DLD1 (cell line): ENCODE results near the gene TNFSF9.
"Not testable (repeated sequence)": the region's sequence is repeated elsewhere in the genome, so short reads cannot be mapped to it uniquely, and the experiment has no call there.

Experiments used
- in situ Hi-C: cut with HindIII; loops from 2 replicates; pipeline ENCODE4 v1.10.0; 2017; ENCODE audit warnings: low sequenced_read_pairs

TNFSF9 gene

DNA sequence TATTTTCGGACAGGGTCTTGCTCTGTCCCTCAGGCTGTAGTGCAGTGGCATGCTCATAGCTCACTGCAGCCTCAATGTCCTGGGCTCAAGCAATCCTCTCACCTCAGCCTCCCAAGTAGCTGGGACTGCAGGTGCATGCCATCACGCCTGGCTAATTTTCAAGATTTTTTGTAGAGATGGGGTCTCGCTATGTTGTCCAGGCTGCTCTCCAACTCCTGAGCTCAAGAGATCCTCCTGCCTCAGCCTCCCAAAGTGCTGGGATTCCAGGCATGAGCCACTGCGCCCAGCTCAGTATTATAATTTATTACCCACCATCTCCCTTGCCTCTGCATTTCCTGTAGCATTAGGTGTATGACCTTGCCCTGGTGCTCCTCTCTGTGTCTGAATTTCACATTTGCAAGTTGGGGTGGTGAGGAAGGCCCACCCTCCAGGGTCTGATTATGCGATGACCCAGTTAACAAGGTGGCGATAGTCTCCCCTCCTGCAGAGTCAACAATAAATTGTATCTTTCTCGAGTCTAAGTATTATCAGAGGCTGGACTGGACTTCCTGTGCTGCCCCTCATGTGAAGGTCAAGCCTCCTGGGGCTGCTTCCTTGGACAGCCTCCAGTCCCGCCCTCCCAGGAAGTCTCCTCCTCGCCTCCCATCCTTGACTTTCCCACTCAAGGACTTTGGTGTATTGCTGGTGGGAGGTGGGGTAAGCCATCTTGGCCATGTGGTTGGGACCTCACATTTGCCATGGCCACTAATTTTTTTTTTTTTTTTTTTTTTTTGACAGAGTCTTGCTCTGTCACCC, 27.2 kb upstream of the TNFSF9 start:
- in situ Hi-C loops, result no loop called here

DNA sequence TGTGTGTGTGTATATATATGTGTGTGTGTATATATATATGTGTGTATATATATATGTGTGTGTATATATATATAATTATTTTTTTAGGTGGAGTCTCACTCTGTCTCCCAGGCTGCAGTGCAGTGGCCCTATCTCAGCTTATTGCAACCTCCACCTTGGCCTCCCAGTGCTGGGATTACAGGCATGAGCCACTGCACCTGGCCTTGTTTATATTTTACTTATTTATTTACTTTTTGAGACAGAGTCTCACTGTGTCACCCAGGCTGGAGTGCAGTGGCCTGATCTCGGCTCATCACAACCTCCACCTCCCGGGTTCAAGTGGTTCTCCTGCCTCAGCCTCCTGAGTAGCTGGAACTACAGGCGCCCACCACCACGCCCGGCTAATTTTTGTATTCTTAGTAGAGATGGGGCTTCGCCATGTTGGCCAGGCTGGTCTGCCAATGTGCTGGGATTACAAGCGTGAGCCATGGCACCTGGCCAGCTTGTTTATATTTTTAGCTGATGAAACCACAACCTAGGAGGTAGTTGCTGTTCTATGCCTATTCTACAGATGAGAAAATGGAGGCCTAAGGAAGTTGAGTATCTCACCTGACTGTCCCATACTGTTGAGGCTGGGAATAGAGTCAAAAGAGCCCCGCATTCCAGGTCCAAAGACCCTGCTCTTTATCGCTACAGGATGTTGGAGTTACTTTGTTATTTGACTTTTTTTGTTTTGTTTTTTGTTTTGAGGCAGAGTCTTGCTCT, 22.6 kb upstream of the TNFSF9 start:
- in situ Hi-C loops, result not testable (repeated sequence)

DNA sequence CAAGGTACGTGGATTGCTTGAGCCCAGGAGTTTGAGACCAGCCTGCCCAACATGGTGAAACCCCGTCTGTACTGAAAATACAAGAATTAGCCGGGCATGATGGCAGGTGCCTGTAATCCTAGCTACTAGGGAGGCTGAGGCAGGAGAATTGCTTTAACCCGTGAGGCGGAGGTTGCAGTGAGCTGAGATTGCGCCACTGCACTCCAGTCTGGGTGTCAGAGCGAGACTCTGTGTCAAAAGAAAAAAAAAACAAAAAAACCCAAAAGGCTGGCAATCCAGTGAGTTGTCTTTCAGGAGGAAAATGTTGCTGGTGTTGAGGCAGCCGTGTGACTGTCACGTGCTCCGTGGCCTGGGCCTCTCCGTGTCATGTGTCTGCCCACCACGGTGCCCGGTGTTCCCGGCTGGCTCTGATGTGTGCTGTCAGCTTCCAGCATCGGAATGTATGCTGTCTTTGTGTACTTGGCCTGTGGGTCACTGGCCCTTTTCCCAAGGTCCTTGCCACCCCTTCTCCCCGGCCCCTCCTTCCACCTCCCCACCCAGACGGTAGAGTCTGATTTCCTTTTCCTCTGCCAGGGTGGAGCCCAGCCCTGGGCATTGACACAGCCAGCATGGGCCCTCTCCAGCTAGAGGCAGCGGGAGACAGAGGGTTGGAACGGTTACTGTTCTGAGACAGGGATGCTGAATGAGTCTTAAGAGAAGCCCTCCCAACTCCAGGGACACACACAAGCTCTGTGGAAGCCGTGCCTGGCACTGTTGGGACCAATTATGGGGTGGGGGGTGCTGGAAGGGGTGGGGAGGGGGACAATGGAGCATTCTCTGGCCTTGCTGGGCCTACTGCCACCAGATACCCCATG, 21.5 kb upstream of the TNFSF9 start:
- in situ Hi-C loops, result no loop called here

DNA sequence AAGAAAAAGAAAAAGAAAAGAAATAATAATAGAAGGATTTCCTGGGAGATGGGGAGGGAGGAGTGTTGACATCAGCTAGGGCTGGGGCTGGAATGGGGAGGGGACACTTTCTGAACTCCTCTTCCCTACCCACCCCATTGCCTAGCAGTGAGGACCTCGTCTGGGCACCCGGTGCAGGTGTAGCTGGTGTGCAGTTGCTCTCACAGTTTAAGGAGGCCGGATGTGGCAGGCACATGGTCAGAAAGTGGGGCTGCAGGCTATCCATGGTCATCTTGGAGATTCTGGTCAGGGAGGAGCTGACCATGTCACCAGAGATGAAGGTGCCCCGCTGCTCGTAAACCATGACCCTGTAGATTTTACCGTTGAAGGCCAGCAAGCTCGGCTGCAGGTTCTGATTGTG, 20.2 kb upstream of the TNFSF9 start:
- in situ Hi-C loops, result no loop called here

DNA sequence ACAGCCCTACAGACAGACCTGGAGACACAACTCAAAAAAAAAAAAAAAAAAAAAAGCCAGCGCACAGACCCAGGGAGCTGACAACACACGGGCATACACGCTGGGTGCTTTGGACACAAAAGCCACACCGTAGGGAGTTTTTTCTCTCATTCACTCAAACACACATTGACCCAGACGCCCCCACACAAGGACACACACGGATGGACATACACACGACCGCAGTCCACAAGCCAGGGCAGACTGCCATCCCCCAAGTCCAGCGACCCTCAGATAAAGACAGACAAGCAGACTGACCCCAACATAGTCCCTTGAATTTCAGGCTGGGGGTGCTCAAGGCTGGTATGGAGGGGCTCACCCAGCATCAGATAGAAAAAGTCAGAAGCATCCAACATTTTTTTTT, 16.7 kb upstream of the TNFSF9 start:
- in situ Hi-C loops, result no loop called here

DNA sequence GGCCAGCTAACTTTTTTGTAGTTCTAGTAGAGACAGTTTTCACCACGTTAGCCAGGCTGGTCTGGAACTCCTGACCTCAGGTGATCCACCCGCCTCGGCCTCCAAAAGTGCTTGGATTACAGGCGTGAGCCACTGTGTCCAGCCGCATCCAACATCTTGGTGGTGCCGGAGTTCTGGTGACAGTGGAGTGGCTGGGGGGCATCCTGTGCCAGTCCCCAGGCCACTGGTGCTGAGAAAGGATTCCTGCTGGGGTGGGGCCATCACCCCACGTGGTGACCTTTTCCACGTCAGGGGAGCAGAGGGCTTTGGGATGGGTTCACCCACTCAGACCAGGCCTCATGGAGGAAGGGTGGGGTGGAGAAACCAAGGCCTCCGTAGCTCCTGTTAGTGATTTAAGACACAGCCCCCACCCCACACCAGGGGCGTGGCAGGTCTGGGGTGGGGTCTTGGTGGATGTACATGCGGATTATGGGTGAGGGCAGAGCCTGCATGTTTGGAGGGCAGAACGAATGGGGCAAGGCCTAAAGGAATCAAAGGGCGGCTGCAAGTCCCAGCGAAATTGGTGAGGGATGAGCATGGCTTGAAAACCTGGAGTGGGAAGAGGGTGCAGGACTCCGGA, 15.8 kb upstream of the TNFSF9 start:
- in situ Hi-C loops, result no loop called here

DNA sequence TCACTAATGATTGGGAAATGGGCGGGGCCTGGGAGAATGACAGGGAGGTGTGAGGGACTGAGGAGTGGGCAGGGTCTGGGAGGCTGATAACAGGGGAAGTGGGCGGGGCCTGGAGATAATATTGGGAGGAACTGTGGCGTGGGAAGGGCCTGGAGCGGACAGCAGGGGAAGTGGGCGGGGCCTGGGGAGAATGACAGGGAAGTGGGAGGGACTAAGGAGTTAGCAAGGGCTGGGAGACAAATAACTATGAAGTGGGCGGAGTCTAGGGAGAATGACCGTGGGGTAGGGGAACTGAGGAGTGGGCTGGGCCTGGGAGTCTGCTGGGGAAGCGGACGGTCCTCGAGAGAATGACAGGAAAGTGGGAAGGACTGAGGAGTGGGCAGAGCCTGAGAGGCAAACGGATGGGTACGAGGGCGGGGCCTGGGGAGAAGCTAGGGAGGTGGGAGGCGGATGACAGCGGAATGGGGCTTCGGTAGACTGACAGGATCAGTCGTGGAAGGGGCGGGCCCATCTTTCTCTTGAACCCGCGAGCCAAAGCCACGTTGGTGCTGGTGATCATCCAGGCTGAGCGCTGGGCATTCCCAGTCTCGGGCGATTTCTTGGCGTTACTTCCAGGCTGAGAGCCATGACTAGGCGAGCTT, 14.7 kb upstream of the TNFSF9 start:
- in situ Hi-C loops, result no loop called here

DNA sequence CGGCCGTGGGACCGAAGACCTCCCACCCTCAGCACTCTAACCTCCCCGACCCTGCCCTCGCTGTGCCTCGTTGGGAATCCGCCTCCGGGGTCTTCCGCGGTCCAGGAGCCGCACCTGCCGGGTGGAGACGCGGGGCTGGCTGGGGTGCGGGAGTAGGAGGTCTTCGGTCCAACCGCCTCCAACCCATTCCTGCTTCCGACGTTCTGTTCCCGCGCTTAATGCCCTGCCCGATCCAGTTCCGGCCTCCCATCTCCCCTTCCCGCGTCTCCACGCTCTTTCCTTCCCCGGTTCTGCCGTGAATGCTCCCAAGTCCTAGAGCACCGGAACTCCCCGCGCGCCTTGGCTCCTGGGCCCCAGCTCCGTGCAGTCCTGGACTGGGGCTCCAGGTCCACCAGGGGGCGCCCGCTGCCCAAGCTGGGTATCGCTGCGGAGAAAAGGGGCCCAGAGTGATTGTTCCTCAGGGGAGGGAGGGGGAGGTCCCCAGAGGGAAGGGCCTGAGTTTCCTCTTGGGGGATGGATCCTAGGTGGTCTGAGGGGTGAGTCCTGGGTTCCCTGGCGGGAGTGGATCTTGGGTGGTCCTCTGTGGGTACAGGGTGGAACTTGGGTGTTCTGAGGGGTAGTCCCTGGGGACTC, 14.1 kb upstream of the TNFSF9 start:
- in situ Hi-C loops, result no loop called here

DNA sequence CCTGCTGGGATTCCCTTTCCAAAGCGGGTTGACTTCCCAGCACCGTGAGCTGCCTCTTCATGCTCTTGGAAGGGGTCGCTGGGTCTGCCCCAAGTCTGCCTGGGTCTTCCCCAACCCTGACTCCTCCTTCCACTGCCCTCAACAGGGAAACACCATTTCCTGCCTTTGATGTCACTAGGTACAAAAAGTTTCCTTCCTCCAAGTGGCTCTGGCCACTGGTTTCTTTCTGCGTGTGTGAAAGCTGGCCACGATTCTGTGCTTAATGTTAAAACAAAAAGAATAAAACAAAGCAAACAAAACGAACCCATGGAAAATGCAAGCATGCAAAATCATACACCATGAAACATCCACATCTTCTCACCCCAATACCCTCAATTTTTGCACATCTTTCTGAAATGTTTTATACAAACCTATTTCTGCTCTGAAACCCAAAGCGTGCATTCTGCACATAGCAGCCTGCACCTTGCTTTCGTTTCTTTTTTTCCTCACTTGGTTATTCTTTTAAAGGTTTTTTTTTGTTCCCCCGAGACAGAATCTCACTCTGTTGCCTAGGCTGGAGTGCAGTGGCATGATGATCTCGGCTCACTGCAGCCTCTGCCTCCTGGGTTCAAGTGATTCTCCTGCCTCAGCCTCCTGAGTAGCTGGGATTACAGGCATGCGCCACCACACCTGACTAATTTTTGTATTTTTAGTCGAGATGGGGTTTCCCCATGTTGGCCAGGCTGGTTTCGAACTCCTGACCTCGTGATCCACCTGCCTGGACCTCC, 12.5 kb upstream of the TNFSF9 start:
- in situ Hi-C loops, result no loop called here

DNA sequence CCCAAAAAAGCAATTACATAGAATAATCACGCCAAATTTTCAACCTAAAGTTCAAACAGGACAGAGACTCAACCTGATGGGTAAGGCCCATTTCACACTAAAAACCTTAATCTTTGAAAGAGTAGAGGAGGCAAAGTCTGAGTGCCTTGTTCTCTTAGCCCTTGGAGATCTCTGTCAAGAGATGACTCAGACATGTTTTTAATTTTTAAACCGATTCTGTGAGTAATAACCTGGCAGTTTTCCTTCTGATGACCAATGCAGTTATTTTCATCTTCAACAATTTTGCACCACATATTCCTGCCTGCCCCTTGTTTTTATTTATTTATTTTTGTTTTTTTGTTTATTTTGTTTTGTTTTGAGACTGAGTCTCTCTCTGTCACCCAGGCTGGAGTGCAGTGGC, 11.5 kb upstream of the TNFSF9 start:
- in situ Hi-C loops, result no loop called here

DNA sequence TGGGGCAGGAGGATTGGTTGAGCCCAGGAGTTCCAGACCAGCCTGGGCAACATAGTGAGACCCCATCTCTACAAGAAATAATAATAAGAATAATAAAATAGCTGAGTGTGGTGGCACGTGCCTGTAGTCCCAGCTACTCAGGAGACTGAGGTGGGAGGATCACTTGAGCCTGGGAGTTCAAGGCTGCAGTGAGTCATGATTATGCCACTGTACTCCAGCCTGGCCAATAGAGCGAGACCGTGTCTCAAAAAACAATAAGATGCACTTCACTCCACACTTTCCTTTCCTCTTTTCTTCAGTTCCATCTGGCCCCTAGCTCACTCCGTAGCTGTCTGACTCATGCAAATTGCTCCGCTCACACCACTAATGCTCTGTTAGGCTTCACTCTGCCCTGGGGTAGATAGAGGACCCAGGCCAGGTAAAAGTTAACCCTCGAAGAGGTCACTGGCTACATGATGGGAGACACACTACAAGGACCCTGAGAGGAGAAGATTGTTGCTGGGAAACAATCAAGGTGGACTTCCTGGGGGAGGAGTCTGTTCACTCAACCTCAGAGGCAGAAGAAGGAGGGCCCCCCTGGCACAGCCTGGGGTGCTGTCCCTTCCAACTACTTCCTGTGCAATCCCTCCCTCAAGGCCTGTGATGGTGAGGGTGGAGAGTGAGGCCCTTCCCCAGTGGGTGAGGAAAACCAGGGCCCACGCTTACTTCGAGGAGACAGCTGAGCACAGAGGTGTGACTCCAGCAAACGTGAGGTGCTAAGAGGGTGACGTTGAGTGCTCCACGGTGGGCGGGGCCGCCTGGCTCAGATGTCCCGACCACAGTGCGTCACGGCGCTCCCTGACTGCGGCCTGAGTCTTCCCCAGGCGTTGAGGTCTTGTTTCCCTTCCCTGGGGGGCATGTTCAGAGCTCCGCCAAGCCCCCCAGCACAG, 8.8 kb upstream of the TNFSF9 start:
- in situ Hi-C loops, result no loop called here

DNA sequence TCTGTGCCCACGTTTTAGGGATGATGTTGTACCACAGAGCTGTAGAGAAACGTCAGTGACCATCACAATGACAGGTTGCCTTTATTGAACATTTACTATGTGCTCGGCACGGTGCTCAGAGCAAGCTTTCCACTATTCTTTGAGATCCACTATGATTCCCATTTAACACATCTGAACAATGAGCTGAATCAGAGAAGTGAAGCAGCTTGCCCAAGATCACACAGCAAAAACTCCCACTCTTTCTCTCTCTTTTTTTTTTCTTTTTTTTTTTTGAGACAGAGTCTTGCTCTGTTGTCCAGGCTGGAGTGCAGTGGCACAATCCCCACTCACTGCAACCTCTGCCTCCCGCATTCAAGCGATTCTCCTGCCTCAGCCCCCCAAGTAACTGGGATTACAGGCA, 8.1 kb upstream of the TNFSF9 start:
- in situ Hi-C loops, result no loop called here

DNA sequence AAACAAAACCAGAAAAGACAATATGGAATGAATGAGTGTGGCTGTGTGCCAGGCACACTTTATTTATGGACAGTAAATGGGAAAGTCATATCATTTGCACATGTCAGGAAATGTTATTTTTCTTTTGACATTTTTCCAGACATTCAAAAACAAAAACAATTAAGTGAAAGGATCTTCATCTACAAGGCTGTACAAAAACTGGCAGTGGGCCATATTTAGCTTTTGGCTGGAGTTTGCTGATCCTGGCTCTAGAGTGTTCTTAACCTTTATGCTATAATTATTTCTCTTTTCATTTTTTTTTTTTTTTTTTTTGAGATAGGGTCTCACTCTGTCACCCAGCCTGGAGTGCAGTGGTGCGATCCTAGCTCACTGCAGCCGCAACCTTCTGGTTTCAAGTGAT, 6.5 kb upstream of the TNFSF9 start:
- in situ Hi-C loops, result no loop called here

DNA sequence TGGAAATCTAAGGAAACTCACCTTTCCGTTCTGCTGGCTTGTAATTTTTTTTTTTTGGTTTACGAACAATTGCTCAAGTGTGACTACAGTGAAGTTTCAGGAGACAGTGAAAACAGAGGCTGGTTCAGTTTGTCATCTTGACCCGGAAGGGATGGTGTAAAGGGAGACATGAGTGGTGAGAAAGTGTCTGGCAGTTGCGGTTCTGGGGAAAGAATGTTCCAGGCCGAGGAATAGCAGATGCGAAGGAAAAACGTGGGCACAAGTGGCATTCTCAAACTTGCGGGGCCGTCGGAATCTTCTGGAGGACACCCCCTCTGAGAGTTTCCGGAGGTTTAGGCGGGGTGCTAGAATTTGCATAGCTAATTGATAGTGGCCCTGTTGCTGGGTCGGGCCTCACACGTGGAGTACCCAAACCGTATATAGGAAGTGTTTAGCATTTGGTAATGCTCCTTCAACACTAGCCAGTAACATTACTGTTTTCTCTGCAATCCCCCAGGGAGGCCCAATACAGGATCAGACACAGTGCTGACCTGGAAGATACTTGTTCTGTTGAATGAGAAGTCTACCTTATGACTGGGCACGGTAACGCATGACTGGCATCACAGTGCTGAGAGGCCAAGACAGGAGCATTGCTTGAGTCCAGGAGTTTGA, 2.8 kb upstream of the TNFSF9 start:
- in situ Hi-C loops, result no loop called here

DNA sequence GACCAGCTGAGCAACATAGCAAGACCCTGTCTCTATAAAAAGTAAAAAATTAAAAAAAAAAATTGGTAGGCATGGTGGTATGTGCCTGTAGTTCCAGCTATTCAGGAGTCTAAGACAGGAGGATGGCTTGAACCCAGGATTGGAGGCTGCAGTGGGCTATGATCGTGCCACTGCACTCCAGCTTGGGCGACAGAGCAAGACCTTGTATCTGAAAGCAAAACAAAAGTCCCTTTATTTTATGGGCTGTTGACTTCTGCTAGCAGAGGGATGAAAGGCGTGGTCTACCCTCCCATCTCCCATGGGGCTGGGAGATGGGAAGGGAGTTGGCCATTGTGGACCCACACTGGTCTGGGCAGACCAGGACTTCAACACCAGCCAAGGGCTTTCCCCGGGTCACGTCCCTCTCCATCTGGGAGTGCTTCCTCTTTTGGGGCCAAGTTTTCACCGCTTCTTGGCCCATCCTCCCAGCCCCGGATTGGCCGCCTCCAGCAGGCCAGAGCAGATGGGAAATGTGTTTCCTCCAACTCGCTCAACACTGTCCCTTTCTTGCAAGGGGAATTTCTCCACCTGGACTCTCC, 2.2 kb upstream of the TNFSF9 start:
- in situ Hi-C loops, result no loop called here

DNA sequence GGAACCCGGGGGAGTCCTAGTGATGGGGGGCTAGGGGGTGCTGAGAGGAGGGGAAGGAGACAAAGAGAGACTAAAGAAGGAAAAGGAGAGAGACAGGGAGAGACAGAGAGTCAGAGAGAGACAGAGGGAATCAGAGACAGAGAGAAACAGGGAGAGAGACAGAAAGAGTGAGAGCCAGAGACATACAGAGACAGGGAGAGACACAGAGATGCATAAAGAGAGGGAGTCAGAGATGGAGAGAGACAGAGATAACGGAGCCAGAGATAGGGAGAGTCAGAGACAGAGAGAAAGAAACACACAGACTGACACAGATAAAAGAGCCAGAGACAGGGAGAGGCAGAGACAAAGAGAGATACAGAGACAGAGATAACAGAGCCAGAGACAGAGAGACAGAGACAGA, 1.5 kb upstream of the TNFSF9 start:
- in situ Hi-C loops, result no loop called here

DNA sequence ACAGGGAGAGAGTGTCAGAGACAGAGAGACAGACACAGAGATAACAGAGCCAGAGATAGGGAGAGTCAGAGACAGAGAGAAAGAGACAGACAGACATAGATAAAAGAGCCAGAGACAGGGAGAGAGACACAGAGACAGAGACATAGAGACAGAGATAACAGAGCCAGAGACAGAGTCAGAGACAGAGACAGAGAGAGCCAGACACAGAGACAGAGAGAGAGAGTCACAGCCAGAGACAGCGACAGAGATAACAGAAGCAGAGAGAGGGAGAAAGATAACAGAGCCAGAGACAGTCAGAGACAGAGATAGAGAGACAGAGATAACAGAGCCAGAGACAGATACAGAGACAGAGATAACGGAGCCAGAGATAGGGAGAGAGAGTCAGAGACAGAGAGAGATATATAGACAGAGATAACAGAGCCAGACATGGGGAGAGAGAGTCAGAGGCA, 865 bp upstream of the TNFSF9 start:
- in situ Hi-C loops, result no loop called here
